Activated T-helper 1 cell treated with anti-CD3 and anti-CD28 coated beads, Interleukin-12 subunit alpha, Interleukin-12 subunit beta, Interleukin-2, Interleukin-4 antibody, amounts not matched to agents 30 ng/mL and 10 ng/mL and 1 ng/mL, durations not matched to agents 14 hours and 24 hours and 36 hours (primary cell): ENCODE data around the gene CCSER1. TPM values are rescaled to one million over a fixed set of nuclear protein-coding genes. Genes with fewer than 3 reads are reported as not detected.
"Not testable (repeated sequence)": the region's sequence is repeated elsewhere in the genome, so short reads cannot be mapped to it uniquely, and the experiment has no call there.

ENCODE experiments used
- DNase-seq: peaks from one replicate; pipeline ENCODE4 v3.0.0; 2021; ENCODE audit warnings: low spot score
- H3K27ac Mint-ChIP-seq: one replicate; pipeline ENCODE4 v1.8.0; 2021; ENCODE audit warnings: mild to moderate bottlenecking, mixed read lengths
- H3K27me3 Mint-ChIP-seq: one replicate; pipeline ENCODE4 v1.8.0; 2022; ENCODE audit warnings: mild to moderate bottlenecking, moderate library complexity, mixed read lengths; ENCODE audit not compliant: insufficient read depth
- H3K36me3 Mint-ChIP-seq: one replicate; pipeline ENCODE4 v1.8.0; 2021; ENCODE audit warnings: low read depth, mixed read lengths
- H3K4me1 Mint-ChIP-seq: one replicate; pipeline ENCODE4 v1.8.0; 2021; ENCODE audit warnings: low read depth, mixed read lengths
- H3K4me3 Mint-ChIP-seq: one replicate; pipeline ENCODE4 v1.8.0; 2021; ENCODE audit warnings: mild to moderate bottlenecking, moderate library complexity, mixed read lengths
- H3K9me3 Mint-ChIP-seq: one replicate; pipeline ENCODE4 v1.8.0; 2021; ENCODE audit warnings: mixed read lengths
- intact Hi-C: fragments of 100-400 bp; cut with micrococcal nuclease; formaldehyde crosslinking; loops from one replicate; pipeline ENCODE4 v1.15.1; 2024
- total RNA-seq: library from RNA; stranded (reverse); gene quantifications from 2 replicates; pipeline ENCODE4 v1.2.3, GENCODE V29; 2022

The CCSER1 gene
- total RNA-seq, 1 donor from 2014 or later: not detected

DNA sequence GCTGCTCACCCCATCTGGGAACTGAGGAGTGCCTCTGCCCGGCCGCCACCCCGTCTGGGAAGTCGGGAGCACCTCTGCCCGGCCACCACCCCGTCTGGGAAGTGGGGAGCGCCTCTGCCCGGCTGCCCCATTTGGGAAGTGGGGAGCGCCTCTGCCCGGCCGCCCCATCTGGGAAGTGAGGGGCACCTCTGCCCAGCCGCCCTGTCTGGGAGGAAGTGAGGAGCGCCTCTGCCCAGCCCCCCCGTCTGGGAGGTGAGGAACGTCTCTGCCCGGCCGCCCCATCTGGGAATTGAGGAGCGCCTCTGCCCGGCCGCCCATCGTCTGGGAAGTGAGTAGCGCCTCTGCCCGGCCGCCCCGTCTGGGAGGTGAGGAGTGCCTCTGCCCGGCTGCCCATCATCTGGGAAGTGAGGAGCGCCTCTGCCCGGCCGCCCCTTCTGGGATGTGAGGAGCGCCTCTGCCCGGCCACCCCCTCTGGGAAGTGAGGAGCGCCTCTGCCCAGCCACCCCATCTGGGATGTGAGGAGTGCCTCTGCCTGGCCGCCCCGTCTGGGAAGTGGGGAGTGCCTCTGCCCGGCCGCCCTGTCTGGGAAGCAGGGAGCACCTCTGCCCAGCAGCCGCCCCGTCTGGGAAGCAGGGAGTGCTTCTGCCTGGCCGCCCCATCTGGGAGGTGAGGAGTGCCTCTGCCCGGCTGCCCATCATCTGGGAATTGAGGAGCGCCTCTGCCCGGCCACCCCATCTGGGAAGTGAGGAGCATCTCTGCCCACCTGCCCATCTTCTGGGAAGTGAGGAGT is 1040.9 kb downstream of the CCSER1 start:
- H3K4me1 Mint-ChIP-seq, H3K4me3 Mint-ChIP-seq, H3K27me3 Mint-ChIP-seq, intact Hi-C loops, H3K36me3 Mint-ChIP-seq, DNase-seq, H3K27ac Mint-ChIP-seq: not testable (repeated sequence)
- peaks cover 15% of the 10 kb centered on the region for H3K9me3 Mint-ChIP-seq

DNA sequence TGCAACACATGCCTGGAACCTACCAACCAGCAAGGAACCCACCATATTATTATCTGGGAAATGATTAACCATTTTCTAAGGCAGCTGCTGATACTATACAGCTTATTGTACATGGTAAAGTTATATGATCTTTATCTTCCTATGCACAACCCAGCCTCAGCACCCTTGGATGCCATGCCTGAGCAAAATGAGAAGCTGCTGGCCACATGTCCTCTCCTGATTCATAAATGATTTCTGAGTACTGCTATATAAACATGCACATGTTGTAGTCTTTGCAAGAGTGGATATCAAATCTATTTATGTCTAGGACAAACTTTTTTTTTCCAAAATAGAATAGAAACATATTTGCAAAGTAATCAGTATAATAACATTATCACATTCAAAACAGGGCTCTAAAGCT is 1043.6 kb downstream of the CCSER1 start:
- no peaks in the 10 kb centered on the region for H3K27me3 Mint-ChIP-seq
- no peak overlapping the region for H3K27ac Mint-ChIP-seq
- peaks cover 10% of the 10 kb centered on the region for H3K9me3 Mint-ChIP-seq
- no peak overlapping the region for H3K4me3 Mint-ChIP-seq
- intact Hi-C loops: no loop called here
- no peaks in the 10 kb centered on the region for H3K4me1 Mint-ChIP-seq
- no peak for DNase-seq
- H3K36me3 Mint-ChIP-seq: no peaks in the 10 kb centered on the region

DNA sequence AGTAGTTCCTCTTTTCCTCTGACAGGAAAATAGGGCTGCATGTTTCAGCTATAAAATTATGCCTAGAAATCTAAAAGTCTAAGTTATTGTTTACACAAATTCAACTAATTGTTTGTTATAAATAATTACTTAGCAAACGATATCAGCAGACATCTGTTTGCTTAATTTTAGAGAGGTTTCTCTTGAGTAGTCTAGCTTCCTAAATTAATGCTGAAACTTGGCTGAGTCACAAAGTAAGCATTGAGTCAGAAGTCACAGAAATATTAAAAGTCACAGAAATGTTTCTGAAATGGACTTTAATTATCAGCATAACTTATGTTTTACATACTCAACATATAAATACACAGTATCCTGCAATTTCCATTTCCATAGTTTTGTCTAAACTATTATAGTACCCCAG is 1044.0 kb downstream of the CCSER1 start:
- Mint-ChIP-seq H3K27me3 (no peaks in the 10 kb centered on the region), H3K4me1 (no peaks in the 10 kb centered on the region), H3K36me3 (no peaks in the 10 kb centered on the region), H3K27ac (no peak overlapping the region), H3K4me3 (no peak overlapping the region), H3K9me3 (peaks cover 9% of the 10 kb centered on the region)
- no peak for DNase-seq
- intact Hi-C loops: no loop called here

DNA sequence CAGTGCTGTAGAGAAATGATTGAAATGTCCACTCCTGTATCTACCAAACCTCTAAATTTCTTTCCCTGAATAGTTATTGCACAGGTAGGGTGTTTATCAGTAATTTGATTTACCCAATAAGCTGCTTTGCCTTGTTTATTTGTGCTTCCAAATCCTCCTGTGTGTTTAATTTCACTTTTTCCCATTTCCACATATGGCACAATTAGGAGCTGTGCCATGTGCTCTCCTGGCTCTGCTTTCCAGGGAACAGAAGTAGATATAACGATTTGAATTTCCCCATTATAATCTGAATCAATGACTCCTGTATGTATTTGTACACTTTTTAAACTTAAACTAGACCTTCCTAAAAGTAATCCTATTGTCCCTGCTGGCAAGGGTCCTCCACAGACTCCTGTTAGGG is 1057.9 kb downstream of the CCSER1 start:
- intact Hi-C loops, H3K36me3 Mint-ChIP-seq, DNase-seq, H3K4me1 Mint-ChIP-seq, H3K27ac Mint-ChIP-seq, H3K4me3 Mint-ChIP-seq, H3K27me3 Mint-ChIP-seq: not testable (repeated sequence)
- H3K9me3 Mint-ChIP-seq: peaks cover 15% of the 10 kb centered on the region

DNA sequence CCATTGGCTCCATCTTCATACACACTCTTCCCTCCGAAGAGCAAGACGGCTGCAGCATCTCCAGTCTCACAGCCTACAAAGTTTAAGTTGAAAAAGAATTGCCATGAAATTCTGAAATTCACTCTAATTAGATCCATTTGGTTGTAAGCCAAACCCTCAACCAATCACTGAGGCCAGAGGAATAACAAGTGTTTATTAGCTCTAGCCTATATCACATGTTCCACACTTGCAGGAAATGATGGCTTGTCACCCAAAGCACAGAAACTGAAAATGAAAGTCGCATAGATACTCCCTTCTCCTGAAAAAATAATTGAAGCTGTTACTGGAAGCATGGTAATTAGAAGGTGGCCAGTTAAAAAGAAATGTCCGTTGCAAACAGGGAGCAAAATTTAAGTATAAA is 1071.8 kb downstream of the CCSER1 start:
- H3K36me3 Mint-ChIP-seq: no peaks in the 10 kb centered on the region
- intact Hi-C loops: no loop called here
- H3K4me3 Mint-ChIP-seq: no peak overlapping the region
- no peak for DNase-seq
- no peak overlapping the region for H3K27ac Mint-ChIP-seq
- no peaks in the 10 kb centered on the region for H3K27me3 Mint-ChIP-seq
- H3K9me3 Mint-ChIP-seq: no peaks in the 10 kb centered on the region
- H3K4me1 Mint-ChIP-seq: peaks cover 9% of the 10 kb centered on the region

DNA sequence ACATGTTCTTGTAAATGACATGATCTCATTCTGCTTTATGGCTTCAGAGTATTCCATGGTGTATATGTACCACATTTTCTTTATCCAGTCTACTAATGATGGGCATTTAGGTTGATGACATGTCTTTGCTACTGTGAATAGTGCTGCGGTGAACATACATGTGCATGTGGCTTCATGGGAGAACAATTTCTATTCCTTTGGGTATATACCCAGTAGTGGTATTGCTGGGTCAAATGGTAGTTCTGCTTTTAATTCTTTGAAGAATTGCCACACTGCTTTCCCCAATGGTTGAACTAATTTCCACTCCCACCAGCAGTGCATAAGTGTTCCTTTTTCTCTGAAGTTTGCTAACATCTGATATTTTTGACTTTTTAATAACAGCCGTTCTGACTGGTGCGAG is 1080.3 kb downstream of the CCSER1 start:
- intact Hi-C loops: no loop called here
- DNase-seq: no peak
- no peaks in the 10 kb centered on the region for H3K27me3 Mint-ChIP-seq

DNA sequence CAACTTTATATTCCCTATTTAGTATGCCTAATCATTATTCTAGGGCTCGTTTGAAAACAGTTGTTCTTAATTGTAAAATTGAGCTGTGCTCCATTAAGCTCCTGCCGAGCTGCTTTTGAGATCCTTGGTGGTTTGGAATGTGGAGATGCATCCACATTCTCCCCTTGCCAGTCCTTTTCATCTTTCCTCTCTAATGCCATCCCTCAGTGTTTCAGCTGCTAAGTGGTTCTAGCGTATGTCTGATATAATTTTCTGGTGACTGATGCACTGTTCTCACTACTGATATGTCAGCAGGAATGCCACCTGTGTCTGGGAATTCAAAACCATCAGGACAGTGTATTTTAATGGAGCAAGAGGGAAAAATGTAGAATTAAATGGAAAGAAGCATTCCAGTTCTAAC is 1085.0 kb downstream of the CCSER1 start:
- Mint-ChIP-seq H3K27me3 (no peaks in the 10 kb centered on the region), H3K4me3 (no peak overlapping the region), H3K4me1 (no peaks in the 10 kb centered on the region), H3K36me3 (no peaks in the 10 kb centered on the region), H3K27ac (no peak overlapping the region), H3K9me3 (peaks cover 4% of the 10 kb centered on the region)
- no peak for DNase-seq
- intact Hi-C loops: no loop called here

More for the DNA sequence above, 1080.3 kb downstream of the CCSER1 start:
- Mint-ChIP-seq H3K9me3 (peaks cover 4% of the 10 kb centered on the region), H3K27ac (no peak overlapping the region), H3K4me1 (no peaks in the 10 kb centered on the region), H3K4me3 (no peak overlapping the region), H3K36me3 (no peaks in the 10 kb centered on the region)

DNA sequence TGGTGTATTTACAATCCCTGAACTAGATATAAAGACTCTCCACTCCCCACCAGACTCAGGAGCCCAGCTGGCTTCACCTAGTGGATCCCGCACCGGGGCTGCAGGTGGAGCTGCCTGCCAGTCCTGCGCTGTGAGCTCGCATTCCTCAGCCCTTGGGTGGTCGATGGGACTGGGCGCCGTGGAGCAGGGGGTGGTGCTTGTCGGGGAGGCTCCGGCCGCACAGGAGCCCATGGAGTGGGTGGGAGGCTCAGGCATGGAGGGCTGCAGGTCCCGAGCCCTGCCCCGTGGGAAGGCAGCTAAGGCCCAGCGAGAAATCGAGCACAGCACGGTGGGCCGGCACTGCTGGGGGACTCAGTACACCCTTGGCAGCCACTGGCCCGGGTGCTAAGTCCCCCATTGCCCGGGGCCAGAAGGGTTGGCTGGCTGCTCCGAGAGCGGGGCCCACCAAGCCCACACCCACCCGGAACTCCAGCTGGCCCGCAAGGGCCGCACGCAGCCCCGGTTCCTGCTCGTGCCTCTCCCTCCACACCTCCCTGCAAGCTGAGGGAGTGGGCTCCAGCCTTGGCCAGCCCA is 1090.7 kb downstream of the CCSER1 start:
- DNase-seq, H3K9me3 Mint-ChIP-seq, H3K4me1 Mint-ChIP-seq, H3K36me3 Mint-ChIP-seq, intact Hi-C loops, H3K4me3 Mint-ChIP-seq, H3K27me3 Mint-ChIP-seq, H3K27ac Mint-ChIP-seq: not testable (repeated sequence)

DNA sequence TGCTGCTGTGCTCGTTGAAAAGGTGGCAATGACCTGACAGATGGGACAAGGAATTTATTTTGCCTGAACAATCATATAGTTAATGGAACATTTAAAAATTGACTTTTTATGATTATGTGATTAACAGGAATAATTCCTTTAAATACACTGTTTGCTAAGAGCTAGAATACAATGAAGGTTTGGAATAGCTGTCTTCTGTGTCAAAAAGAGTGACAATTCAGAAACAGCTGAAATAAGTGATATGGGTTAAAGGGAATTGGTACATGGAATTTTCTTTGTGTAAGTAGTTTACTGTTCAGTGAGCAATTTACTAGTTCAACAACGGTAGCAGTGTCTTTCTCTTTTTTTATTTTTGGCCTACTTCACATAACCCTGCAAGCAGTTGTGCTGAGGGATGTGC is 1093.1 kb downstream of the CCSER1 start:
- no peaks in the 10 kb centered on the region for H3K27me3 Mint-ChIP-seq
- H3K4me3 Mint-ChIP-seq: no peak overlapping the region
- no peak for DNase-seq
- no peaks in the 10 kb centered on the region for H3K4me1 Mint-ChIP-seq
- H3K27ac Mint-ChIP-seq: no peak overlapping the region
- H3K9me3 Mint-ChIP-seq: no peaks in the 10 kb centered on the region
- intact Hi-C loops: no loop called here
- no peaks in the 10 kb centered on the region for H3K36me3 Mint-ChIP-seq

DNA sequence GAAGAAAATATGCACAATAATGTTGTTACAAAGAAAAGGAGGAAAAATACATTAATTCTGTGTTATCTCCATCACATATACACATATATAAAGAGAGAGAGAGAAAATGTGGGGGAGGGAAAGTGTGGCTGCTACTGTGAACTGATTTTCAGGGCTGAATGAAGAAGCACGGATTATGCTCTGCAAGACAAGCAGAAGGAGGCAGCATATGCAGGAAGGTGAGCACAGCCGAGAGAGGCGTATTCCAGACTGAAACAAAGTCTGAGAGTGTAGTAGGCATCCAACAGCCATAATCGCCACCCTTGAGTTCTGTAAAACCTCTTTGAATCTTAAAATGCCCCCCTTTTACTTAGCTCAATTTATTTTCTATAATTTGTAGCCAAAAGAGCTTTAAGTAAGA is 1094.8 kb downstream of the CCSER1 start:
- no peaks in the 10 kb centered on the region for H3K36me3 Mint-ChIP-seq

DNA sequence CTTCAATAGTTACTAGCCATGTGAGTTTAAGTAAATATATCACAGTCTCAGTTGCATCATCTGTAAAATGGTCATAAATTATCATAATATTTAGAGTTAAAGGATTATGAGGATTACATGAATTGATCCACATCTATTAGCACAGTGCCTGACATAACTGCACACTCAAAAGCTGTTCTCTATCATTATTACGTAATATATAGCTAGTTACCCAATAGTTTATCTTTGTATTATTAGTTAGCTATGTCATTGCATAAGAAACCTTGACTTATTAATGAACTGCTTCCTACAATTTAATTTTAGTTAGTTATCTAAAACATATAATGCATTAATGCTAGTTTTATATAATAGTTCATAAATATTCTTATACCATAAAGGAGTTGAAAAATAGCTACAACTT is 1099.7 kb downstream of the CCSER1 start:
- intact Hi-C loops: no loop called here
- Mint-ChIP-seq H3K4me3 (no peak overlapping the region), H3K27me3 (no peaks in the 10 kb centered on the region), H3K9me3 (no peaks in the 10 kb centered on the region), H3K36me3 (no peaks in the 10 kb centered on the region), H3K4me1 (no peaks in the 10 kb centered on the region), H3K27ac (no peak overlapping the region)
- no peak for DNase-seq

More for the DNA sequence above, 1094.8 kb downstream of the CCSER1 start:
- intact Hi-C loops: no loop called here
- Mint-ChIP-seq H3K27ac (no peak overlapping the region), H3K4me3 (no peak overlapping the region), H3K4me1 (no peaks in the 10 kb centered on the region), H3K9me3 (no peaks in the 10 kb centered on the region), H3K27me3 (no peaks in the 10 kb centered on the region)
- no peak for DNase-seq

DNA sequence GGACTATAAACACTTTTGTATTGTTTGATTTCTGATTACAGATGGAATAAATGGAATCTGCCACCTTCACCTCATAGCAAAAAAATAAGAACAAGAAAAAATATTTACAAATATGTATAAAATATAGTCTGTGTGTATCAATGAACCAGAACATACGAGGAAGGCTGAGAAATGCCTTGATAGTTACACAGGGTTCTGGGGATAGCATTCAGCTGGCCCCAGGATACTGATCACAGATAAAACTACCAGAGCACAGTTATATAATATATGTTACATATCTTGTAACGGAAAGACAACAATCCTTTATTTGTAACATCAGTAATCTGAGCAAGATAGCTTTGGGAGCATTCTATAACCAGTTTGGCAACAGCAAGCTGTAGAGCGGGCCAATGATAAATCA is 1101.5 kb downstream of the CCSER1 start:
- Mint-ChIP-seq H3K36me3 (no peaks in the 10 kb centered on the region), H3K4me1 (no peaks in the 10 kb centered on the region), H3K4me3 (no peak overlapping the region), H3K27ac (no peak overlapping the region), H3K27me3 (no peaks in the 10 kb centered on the region), H3K9me3 (no peaks in the 10 kb centered on the region)
- intact Hi-C loops: no loop called here
- DNase-seq: no peak

DNA sequence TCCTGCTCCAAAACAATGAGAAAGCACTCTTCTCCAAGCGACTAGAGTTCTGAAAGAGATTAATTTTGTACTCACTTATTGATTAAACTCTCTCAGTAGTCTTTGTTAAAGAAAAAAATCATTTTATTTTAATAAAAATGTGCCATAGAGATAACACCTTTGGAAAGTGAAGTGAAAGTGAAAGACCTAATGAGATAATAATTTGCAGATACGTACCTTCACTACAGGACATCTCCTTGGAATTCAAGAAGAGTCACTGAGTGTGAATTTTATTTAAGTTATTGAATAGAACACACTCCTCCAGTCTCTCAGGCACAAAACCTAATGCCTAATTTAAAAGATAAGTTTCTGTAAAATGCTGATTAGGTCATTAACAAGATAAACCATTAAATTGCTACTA is 1106.0 kb downstream of the CCSER1 start:
- no peaks in the 10 kb centered on the region for H3K4me1 Mint-ChIP-seq
- peaks cover 4% of the 10 kb centered on the region for H3K9me3 Mint-ChIP-seq
- no peak overlapping the region for H3K4me3 Mint-ChIP-seq
- no peak overlapping the region for H3K27ac Mint-ChIP-seq
- H3K27me3 Mint-ChIP-seq: no peaks in the 10 kb centered on the region
- no peak for DNase-seq
- intact Hi-C loops: no loop called here
- no peaks in the 10 kb centered on the region for H3K36me3 Mint-ChIP-seq

DNA sequence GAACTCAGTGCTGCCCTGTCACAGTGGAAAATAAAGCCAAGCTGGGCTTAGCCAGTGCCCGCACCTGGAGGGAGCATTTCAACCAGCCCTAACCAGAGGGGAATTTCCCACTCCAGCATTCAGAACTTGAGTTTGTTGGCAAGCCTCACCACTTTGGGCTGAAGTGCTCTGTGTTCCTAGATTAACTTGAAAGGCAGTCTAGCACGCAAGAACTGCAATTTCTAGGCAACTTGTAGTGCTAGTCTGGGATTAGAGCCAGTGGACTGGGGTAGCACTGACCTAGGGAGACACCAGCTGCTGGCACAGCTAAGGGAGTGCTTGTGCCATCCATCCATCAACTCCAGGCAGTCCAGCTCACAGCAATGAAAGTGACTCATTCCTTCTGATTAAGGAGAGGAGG is 1115.9 kb downstream of the CCSER1 start:
- no peaks in the 10 kb centered on the region for H3K36me3 Mint-ChIP-seq
- intact Hi-C loops: no loop called here
- H3K4me3 Mint-ChIP-seq: no peak overlapping the region
- no peak overlapping the region for H3K27ac Mint-ChIP-seq
- peaks cover 25% of the 10 kb centered on the region for H3K9me3 Mint-ChIP-seq
- H3K27me3 Mint-ChIP-seq: no peaks in the 10 kb centered on the region
- no peaks in the 10 kb centered on the region for H3K4me1 Mint-ChIP-seq
- DNase-seq: no peak
